ENCODE data around the gene CCDC167.

The CCDC167 gene

GRCh38 chr6:37488476-37488875 lies 11.2 kb downstream of the CCDC167 start:
- H4K20me1 ChIP-seq (ENCODE audit: insufficient read depth): peaks cover 3% of the 10 kb centered on the region; the same call in 1 of the 2 replicates
- no peak overlapping the region for H3K27ac ChIP-seq
- H3K27me3 ChIP-seq (ENCODE audit: insufficient read depth, low read depth): no peaks in the 10 kb centered on the region
- no peak for TF ChIP-seq CTCF (conservative IDR thresholded peaks at IDR 0.05; ENCODE audit: low read depth, low read length)
- no peak overlapping the region for H3K9ac ChIP-seq
- H3K4me2 ChIP-seq: no peak overlapping the region
- no peak overlapping the region for H2AFZ ChIP-seq (ENCODE audit: low read depth)
- no peaks in the 10 kb centered on the region for H3K36me3 ChIP-seq (ENCODE audit: insufficient read depth)
- no peaks in the 10 kb centered on the region for H3K4me1 ChIP-seq (ENCODE audit: low read depth, poor library complexity, severe bottlenecking)
- no peak overlapping the region for H3K4me3 ChIP-seq (IDR thresholded peaks at IDR 0.05; ENCODE audit: insufficient read depth, low read depth, low read length)
- H3K79me2 ChIP-seq (ENCODE audit: insufficient read depth, low read depth): no peaks in the 10 kb centered on the region

GRCh38 chr6:37487591-37488380 lies 11.9 kb downstream of the CCDC167 start:
- Histone ChIP-seq H3K36me3 (ENCODE audit: insufficient read depth) (no peaks in the 10 kb centered on the region), H4K20me1 (ENCODE audit: insufficient read depth) (peaks cover 3% of the 10 kb centered on the region; the same call in 1 of the 2 replicates), H3K27me3 (ENCODE audit: insufficient read depth, low read depth) (no peaks in the 10 kb centered on the region), H3K4me3 (IDR thresholded peaks at IDR 0.05; ENCODE audit: insufficient read depth, low read depth, low read length) (no peak overlapping the region), H3K4me1 (ENCODE audit: low read depth, poor library complexity, severe bottlenecking) (no peaks in the 10 kb centered on the region), H3K9ac (no peak overlapping the region), H3K4me2 (no peak overlapping the region), H3K27ac (no peak overlapping the region), H3K79me2 (ENCODE audit: insufficient read depth, low read depth) (no peaks in the 10 kb centered on the region), H2AFZ (ENCODE audit: low read depth) (no peak overlapping the region)
- no peak for TF ChIP-seq CTCF (conservative IDR thresholded peaks at IDR 0.05; ENCODE audit: low read depth, low read length)

GRCh38 chr6:37486121-37486839 lies 13.4 kb downstream of the CCDC167 start:
- Histone ChIP-seq H4K20me1 (ENCODE audit: insufficient read depth) (peaks cover 3% of the 10 kb centered on the region; the same call in 1 of the 2 replicates), H2AFZ (ENCODE audit: low read depth) (no peak overlapping the region), H3K4me2 (no peak overlapping the region), H3K27me3 (ENCODE audit: insufficient read depth, low read depth) (no peaks in the 10 kb centered on the region), H3K4me1 (ENCODE audit: low read depth, poor library complexity, severe bottlenecking) (no peaks in the 10 kb centered on the region), H3K36me3 (ENCODE audit: insufficient read depth) (no peaks in the 10 kb centered on the region), H3K79me2 (ENCODE audit: insufficient read depth, low read depth) (no peaks in the 10 kb centered on the region), H3K4me3 (IDR thresholded peaks at IDR 0.05; ENCODE audit: insufficient read depth, low read depth, low read length) (no peak overlapping the region), H3K27ac (no peak overlapping the region), H3K9ac (no peak overlapping the region)
- TF ChIP-seq CTCF (conservative IDR thresholded peaks at IDR 0.05; ENCODE audit: low read depth, low read length): no peak

- Histone ChIP-seq H3K79me2 (ENCODE audit: insufficient read depth, low read depth) (no peaks in the 10 kb centered on the region), H3K4me2 (no peak overlapping the region), H3K9ac (no peak overlapping the region), H2AFZ (ENCODE audit: low read depth) (no peak overlapping the region), H3K4me3 (IDR thresholded peaks at IDR 0.05; ENCODE audit: insufficient read depth, low read depth, low read length) (no peak overlapping the region), H3K27me3 (ENCODE audit: insufficient read depth, low read depth) (no peaks in the 10 kb centered on the region), H4K20me1 (ENCODE audit: insufficient read depth) (peaks cover 3% of the 10 kb centered on the region; the same call in 1 of the 2 replicates), H3K36me3 (ENCODE audit: insufficient read depth) (no peaks in the 10 kb centered on the region), H3K4me1 (ENCODE audit: low read depth, poor library complexity, severe bottlenecking) (no peaks in the 10 kb centered on the region), H3K27ac (no peak overlapping the region)
- no peak for TF ChIP-seq CTCF (conservative IDR thresholded peaks at IDR 0.05; ENCODE audit: low read depth, low read length)
Observed at GRCh38 chr6:37485291-37485702, 14.4 kb downstream of the CCDC167 start.

All from KMS-11 (cell line).